HG02938 (cell line): Measurements from ENCODE around the gene NPS.

Experiments
- ATAC-seq: cut with Tn5 transposase; IDR thresholded peaks from one replicate; pipeline ENCODE4 v1.9.1; 2021; ENCODE audit warnings: mild to moderate bottlenecking, moderate library complexity; ENCODE audit not compliant: unreplicated experiment

NPS gene, protein sequence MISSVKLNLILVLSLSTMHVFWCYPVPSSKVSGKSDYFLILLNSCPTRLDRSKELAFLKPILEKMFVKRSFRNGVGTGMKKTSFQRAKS

DNA sequence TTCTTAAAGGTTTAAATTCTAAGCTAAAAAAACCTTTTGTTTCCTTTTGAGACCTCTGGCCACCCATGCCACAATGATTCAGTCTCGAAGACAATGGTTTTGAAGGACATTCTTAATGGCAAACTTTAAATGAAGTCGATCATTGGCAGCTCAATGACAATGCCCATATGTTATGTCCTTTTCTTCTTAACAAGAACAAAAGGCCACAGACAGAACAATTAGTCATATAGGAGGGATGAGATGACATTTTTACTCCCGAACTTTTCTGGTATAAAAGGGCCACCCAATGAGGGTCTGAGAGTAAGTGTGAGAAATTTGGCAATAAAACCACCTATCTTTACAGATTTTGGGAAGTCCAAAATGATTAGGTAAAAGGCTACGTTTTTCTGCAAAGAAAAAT is at the start of gene NPS:
Gene NPS (plus strand): TSS at position 301 of the 400 bp plus-strand sequence. CDS start 60 bp downstream, at position 361.
- ATAC-seq = no peak

DNA sequence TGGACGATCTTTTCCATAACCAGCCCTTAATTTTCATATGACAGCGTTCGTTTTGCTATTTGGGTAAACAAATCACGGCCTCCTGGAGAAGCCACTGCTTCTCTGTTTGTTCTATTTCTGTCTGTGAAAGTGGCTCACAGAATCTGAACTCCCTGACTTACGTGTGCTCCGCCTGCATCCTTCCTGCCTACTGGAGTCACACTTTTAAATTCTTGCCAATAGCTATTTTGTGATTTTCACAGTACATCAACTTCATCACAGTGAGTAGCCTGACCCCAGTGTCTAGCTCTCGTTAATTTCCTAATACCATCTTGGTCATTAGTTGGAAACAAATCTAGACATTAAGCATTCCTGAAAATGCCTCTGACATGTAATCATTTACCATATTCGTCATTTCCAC is 49.0 kb upstream of the NPS start:
- ATAC-seq = no peak

DNA sequence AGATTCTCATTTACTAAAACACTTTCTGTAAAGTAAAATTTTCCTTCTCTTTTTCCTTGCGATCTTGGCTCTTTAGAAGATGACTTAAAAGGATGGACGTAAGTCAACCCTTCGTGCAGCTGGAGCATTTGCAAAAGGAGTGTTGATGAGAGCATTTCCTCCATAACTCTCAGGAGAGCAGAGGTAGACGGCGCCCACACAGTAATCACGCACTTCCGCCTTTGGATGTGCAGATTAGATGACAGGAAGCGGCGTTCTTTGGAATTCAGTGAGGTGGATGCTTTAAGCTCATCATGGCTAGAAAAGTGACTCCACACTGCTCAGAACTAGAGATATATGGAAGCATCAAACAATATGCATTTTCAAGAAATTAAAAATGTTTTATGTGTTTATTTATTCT is 43.0 kb upstream of the NPS start:
- ATAC-seq = no peak

DNA sequence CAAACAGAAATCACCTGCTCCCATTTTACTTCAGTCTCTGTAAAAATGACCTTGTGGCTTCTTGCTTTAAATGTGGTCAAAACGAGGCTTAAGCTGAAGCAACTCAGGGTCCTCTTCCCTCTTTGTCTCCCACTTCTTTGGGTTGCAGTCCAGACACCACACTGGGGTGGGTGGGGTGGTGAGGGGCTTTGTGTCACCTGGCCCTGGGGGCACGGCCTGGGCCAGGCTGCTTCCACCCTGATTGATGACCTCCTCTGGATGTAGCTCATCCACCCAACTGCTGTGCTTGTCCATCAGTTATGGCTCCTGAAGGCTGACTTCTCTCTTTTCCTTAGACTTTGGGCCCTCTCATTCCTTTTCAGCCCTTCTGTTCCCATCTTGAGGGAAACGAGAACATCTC is 26.8 kb upstream of the NPS start:
- no peak for ATAC-seq

DNA sequence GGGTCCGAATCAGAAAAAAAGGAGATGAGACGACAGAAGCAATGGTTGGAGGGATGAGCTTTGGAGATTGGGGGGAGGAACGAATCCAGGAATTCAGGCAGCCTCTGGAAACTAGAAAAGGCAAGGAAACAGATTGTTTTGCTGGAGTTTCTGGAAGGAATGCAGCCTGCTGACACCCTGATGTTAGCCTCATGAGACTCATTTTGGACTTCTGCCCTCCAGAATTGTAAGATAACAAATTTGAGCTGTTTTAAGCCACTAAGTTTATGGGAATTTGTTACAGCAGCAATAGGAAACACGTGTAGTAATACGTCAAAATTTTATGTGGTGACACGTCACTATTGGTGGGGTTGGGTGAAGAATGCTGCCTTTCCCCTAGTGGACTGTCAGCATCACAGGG is 25.6 kb upstream of the NPS start:
- ATAC-seq = no peak

DNA sequence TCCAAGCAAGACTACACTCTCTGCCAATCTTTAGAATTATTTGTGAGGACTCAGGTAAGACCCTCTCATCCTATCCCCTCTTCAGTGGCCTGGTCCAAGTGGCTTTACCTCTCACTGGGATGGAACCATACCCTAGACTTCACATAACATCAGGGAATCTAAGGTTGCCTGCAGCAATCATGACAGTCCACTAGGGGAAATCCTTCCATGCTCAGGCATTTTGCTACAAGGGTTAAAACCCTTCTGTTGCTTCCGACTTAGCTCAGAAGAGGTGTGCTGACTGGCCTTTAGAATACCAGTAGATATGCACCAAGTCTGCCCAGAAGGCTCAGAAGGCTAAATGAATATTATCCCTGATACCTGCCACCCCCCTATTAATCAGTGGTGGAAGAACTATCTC is 24.9 kb upstream of the NPS start:
- no peak for ATAC-seq

DNA sequence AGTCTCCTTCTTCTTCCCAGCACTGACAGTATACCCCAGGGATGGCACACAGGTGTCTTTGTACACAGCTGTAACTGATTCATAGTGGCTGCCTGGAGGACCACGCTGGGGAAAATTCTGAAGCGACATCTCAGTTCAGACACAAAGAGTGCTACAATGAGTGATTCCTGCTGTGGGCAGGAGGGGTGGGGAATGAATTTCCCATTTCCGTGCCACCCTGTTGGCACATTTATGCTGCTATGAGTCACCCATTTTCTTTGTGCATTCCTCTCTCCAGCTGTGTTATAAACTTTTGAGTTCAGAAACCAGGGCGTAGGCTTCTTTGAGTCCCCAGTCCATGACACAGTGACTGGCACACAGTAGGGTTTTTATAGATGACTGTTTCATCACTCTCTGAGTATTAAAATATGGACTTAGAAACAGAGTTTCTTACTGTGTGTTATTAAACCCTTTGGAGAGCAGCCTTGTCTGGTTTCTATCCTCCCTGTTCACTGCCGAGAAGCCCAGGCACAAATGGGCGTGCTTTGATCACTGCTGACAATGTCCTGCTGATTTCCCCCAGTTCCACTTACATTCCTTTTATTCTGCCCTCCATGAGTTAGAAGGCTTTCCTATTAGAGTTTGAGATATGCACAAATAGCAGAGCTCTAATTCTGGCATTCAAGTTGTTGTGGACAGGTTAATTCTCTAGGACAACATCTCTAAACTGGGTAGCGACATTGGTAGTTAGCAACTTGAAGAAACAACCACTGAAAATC is 24.0 kb upstream of the NPS start:
- ATAC-seq = no peak

DNA sequence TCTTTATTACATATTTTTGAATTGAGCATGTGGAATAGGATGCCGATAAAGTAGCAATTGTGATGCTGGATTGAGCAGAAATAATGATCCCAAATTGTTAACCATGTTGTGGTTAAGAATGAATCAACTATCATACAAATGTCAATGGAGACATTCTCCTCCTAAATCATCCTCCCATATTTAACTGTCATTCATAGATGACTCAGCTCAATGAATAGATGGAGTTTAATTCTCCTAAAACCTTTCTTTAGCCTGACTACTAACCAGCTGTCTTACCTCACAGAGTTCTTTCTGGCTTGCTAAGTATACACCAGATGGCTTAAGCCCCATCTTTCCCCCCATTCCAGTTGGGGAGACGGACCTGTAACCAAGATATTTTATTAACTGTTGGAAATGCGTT is 23.4 kb upstream of the NPS start:
- no peak for ATAC-seq

DNA sequence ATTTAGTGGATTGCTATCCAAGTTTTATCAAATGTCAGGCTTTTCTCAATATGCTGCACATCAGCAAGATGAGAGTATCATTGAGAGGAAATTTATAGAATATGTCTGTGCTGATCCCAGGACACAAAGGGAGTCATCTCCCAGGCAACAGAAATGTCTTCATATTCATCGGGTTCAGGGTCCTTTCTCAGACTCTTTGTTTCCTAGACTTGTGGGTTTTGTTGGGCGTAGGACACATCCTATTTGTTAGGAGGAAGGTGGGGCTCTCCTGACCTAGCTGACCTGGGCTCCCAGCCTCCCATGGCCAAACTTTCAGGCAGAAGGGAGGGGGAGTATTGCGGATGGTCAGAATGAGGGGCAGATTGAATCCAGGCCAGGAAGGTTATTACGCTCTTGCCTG is 22.9 kb upstream of the NPS start:
- no peak for ATAC-seq

DNA sequence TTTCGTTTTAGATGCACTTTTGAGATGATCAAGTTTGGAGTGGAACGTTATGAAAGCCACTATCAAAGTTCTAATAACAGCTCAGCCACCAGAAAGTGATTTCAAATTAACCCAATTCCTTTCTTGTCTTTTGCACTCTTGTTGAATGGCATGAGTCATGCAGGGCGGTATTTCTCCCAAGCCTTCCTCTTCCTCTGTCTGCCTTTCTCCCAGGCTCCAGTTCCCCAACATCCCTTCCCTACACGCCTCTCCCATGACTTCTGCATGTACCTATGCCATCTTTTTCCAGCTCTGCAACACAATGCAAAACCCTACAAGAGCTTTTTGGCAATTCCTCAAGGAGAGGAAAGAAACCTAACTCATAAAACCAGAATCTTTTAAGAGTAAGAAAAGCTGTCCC is 21.8 kb upstream of the NPS start:
- no peak for ATAC-seq

DNA sequence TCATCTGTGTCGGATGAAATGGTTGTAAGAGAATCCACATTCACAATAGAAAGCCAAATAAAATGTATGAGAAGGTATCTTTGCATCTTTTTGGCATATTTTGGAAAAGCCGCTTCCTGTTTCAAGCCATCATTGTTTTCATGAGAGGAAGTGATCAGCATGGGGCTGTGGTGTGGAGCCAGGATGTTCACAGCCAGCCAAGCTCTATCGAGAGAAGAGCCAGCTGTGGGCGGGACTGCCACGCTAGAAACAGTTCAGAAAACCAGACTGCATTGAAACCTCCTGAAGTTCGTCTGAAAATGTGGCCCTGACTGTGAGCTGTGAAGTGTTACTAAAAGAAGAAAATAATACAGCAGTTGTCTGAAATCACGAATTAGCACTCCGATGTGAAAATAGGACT is 21.2 kb upstream of the NPS start:
- no peak for ATAC-seq

DNA sequence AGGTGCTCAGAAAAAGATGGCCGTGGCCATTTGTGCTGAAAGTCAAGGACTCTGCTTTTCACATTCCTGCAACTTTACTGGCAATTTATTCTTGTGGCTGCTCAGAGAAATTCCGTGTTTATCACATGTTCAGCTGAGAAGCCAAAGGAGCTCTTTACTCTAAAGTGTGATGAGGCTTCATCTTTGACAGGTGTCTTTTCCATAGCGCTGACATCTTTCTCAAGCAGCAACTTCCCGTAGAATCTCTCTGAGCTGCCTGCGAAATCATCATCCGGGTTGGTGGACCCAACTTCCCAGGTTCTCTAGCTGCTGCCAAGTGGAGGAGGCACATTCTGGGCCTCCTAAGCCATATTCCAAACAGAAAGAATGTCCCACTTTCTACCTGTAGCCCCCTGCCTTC is 16.9 kb upstream of the NPS start:
- no peak for ATAC-seq

DNA sequence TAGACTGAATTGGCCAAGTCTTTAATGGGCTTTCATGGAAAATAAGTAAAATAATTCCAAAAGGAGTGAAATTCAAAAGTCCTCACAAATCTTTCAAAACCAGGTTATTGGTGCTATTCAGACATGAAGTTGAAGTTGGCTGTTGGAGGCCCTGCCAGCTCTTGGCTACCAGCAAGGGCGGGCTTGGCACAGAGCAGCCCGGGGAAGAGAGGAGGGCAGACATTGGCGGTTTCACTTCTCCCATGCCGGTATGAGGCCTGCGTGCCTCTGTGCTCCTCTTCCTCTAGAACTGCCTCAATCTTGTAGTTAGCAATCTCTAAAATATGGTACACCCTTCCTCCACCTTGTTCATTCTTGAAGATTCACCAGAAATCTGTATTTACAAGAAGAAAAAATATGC is 16.4 kb upstream of the NPS start:
- no peak for ATAC-seq

DNA sequence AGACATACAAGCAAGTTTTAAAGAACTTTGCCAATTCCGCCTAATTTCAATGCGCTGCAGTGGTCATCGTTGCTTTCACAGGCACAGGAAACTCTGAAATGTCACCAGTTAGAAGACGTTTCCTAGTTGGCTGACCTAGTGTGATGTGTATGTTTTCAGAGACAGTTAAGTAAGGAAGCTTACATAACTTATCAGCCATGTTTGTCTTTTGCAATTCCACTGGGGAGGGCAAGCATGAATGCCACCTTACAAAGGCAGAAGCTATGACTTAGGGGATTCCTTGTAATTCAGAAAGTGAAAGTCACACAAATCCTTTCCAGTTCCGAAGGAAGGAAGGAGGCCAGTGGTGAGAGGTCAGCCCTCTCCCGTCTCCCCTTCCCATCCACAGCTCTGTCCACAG is 15.0 kb upstream of the NPS start:
- ATAC-seq = no peak

DNA sequence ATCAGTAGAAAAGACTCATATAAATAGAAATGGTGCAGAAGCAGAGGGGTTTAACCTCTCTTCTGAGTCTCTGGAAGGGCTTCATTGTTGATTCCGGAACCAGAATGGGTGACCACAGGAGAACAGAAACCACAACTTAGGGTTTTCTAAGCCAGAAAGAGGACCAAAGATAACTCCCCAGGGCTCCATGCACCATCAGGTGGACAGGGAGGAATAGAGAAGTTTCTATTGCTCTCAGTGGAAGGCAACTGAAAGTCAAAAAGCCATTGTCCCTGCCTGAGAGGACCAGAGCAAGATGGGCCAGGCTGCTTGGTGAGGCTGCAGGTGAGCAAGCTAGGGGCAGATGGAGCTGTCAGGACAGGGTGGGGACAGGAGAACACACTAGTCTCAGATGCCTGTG is 14.6 kb upstream of the NPS start:
- no peak for ATAC-seq

DNA sequence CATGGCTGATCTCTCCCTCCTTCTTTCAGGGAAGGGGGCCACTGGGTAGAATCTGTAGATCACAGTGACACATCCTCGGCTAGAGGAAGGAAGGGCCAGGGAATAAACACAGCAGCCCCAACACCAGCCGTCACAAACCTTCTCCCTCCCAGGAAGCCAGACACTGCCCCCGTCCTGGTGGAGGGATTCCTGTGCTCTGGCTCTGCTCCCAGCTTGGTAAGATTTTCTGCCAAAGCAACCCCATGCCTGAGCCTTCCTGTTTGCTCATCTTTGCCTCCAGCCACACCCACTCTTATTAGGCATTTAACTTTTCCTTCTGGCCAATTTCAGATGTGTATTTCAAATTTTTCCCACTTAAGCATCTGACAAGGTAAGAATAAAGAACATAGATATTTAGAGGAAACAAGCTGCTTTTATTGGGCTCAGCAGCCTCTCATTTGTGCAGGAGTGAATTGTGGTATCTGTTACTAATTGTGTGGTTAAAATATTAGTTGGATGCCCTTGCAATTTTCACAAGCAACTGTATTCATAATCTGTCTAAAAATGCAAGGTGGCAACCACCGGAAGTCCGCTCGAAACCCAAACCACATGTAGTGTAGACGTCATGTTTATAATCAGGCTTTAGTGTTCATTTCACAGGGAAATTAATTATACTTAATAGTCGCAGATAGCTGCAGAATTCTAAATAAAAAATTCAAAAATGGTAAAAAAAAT is 13.2 kb upstream of the NPS start:
- ATAC-seq = no peak

DNA sequence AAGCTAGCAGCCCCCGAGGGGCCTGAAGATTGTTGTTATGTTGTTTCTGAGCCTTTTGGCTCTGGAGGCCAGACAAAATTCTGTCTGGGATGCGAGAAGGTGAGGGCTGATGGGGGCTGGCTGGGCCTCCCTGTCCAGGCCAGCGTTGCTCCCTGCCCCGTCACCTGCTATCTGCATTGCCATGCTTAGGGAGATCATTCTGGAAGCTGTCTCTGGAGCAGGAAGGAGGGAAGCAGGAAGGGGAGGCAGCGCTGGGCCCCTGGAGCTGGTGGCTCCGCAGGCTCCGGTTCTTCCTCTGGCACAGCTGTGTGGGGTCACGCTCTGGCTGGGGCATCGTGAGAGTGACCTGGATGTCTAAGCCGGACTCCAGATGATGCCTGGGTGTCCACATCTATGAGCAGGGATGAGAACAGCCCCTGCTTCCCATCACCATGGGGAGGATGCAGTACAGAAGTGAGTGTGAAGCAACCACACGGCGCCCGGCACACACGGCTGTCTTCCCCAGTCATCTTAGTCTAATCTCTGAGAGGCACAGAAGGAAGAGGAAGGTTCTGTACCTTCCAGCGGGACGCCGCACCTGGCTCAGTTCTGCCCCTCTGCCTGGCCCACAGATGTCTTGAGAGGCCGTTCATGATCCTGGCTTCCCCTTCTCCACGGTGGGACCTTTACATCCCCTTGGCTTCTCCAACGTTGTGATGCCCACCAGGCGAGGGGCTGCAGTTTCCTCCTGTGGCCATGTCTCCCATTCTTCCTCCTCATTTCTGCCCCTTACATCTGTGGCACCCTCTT is 11.9 kb upstream of the NPS start:
- ATAC-seq = no peak

DNA sequence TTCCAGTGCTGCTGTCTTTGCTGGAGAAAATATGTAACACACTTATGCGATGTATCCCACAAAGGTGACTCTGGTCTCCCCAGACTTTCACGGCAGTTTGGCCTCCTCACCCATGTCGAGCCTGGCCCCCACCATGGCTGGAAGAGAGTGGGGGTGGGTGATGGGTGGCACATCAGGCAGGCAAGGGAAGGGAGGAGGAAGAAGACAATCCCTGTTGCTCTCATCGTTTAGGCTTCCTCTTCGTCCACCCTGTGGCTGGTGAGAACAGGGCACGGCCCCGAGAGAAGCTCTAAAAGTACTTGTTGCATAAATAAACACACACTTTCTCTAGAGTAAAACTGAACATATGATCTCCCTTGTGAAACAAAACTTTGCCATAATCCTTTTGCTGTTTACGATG is 11.2 kb upstream of the NPS start:
- ATAC-seq = no peak

DNA sequence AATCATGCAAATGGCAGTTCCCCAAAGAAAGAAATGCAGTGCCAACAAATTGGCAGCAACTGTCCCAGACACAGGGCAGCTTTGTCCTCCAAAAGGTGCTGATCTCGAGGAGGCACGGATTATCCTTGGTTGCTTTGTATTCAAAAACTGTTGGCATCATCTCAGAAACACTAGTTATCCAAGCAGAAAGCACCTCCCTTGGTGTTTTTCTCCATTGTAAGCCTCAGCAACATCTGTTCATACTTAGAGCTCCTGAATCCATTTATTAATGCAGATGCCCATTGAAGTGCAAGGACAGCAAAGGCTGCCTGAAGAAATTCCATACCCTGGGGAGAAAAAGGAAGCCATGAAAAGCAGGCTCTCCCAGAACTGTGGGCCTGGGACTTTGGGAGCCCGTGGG is 1.1 kb upstream of the NPS start:
- ATAC-seq = no peak

DNA sequence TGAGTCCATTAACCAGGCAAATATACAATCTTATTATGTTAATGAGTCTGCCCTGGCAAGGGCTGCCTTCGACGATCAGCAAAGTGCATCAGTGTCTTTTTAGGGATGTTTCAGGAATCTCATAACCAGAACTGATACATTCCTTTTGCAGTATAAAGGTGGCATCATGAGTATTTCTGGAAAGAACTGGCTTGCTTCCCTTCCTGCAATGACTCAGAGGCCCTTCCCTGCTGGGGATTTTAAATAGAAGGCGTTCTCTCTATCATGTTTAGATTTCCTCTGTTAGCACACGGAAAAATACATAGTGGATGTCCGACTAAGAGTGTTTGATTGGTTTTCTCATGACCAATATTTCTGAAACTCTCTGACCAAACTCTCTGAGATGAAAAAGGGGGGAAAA is 1.8 kb downstream of the NPS start:
- ATAC-seq = no peak

DNA sequence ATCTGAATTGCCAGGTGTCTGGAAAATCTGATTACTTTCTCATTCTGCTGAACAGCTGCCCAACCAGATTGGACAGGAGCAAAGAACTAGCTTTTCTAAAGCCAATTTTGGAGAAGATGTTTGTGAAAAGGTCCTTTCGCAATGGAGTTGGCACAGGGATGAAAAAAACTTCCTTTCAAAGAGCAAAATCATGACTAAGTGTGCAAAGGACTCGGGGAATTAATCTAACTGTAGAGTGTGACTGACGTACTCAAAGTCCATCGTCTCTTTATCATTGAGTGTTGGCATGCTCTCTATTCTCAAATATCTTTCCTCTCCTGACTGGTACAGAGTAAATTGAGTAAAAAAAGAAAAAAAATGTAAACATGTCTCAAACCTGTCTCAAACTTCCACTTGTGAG is 3.3 kb downstream of the NPS start:
- no peak for ATAC-seq

DNA sequence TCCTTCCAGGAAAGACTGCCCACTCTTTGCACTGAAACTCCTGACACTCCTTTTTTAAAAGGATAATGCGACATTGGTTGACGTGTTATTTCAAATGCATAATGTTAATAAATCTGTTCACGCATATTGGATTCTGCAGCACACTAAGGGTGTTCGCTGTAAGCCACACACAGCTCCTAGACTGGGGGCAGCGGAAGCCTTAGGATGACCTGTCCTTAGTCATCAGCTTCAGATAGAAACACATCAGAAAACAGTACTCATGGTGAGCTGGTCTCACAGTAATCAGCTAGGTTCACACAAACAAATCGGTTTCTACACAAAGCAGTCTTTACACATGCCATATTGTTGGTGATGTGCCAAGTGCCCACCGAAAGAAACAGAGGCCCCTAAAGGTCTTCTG is 4.3 kb downstream of the NPS start:
- ATAC-seq = no peak
